Thyroid gland (tissue), 4 donors: ENCODE measurements around the gene LYG2. TPM values are rescaled to one million over a fixed set of nuclear protein-coding genes. Genes with fewer than 3 reads are reported as not detected.
A peak's percentile ranks its signal among the peaks of the same experiment; 100 is the strongest.
"Not testable (repeated sequence)": the region's sequence is repeated elsewhere in the genome, so short reads cannot be mapped to it uniquely, and the experiment has no call there.

Experiments used
- DNase-seq, 2 donors: peaks; one replicate each; pipeline ENCODE4 v3.0.0-alpha.2; 2019
- H3K27ac ChIP-seq, 3 donors: fragments of 200-600 bp; sonication (generic); 1 replicate in 2 of 3; 2 replicates in 1 of 3; pipeline ENCODE4 v1.5.1; 2016 to 2019; ENCODE audit warnings: mild to moderate bottlenecking in 1 of 3, moderate library complexity in 1 of 3
- H3K27me3 ChIP-seq: fragments of 200-600 bp; sonication (generic); one replicate; pipeline ENCODE4 v1.5.1; 2019
- H3K36me3 ChIP-seq, 2 donors: fragments of 200-600 bp; sonication (generic); one replicate each; pipeline ENCODE4 v1.5.1; 2016 to 2019
- H3K4me1 ChIP-seq, 2 donors: fragments of 200-600 bp; sonication (generic); one replicate each; pipeline ENCODE4 v1.5.1; 2017 to 2019
- H3K4me3 ChIP-seq, 3 donors: fragments of 200-600 bp; sonication (generic); replicated peaks in 1 of 3; 1 replicate in 2 of 3; 2 replicates in 1 of 3; pipeline ENCODE4 v1.5.1; 2016; ENCODE audit warnings: mild to moderate bottlenecking in 1 of 3
- H3K9me3 ChIP-seq: fragments of 200-600 bp; sonication (generic); one replicate; pipeline ENCODE4 v1.5.1; 2017
- POLR2A ChIP-seq, 2 donors: fragments of 450-650 bp; IDR thresholded peaks; one replicate each; pipeline ENCODE4 v1.6.1; 2017; ENCODE audit warnings: antibody characterized with exemption in 2 of 2, mild to moderate bottlenecking in 2 of 2, moderate library complexity in 1 of 2
- WGBS, 2 donors: methylation state at CpG; one replicate each; pipeline ENCODE4 v1.1.5; 2017; 5-methylcytosine and 5-hydroxymethylcytosine counted together
- intact Hi-C: fragments of 100-400 bp; cut with DNase I; formaldehyde crosslinking; loops from one replicate; pipeline ENCODE4 v1.15.1; 2023
- total RNA-seq, 4 donors: library from RNA; depleted of rRNA; stranded (reverse); fragments of >200 nt; gene quantifications; one replicate each; pipeline ENCODE4 v1.2.3, GENCODE V29; 2016
- TF ChIP-seq, protein P1 (sequence below), 6 experiments: fragments of 200-600 bp in 3 of 6; fragments of 450-650 bp in 3 of 6; sonication (generic) in 3 of 6; IDR thresholded peaks; one replicate each; pipeline ENCODE4 v1.5.1; 2016 to 2019; ENCODE audit warnings: antibody characterized with exemption in 6 of 6, mild to moderate bottlenecking in 2 of 6, inconsistent platforms in 1 of 6, moderate library complexity in 1 of 6

Gene LYG2, protein sequence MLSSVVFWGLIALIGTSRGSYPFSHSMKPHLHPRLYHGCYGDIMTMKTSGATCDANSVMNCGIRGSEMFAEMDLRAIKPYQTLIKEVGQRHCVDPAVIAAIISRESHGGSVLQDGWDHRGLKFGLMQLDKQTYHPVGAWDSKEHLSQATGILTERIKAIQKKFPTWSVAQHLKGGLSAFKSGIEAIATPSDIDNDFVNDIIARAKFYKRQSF
- total RNA-seq: not detected

DNA sequence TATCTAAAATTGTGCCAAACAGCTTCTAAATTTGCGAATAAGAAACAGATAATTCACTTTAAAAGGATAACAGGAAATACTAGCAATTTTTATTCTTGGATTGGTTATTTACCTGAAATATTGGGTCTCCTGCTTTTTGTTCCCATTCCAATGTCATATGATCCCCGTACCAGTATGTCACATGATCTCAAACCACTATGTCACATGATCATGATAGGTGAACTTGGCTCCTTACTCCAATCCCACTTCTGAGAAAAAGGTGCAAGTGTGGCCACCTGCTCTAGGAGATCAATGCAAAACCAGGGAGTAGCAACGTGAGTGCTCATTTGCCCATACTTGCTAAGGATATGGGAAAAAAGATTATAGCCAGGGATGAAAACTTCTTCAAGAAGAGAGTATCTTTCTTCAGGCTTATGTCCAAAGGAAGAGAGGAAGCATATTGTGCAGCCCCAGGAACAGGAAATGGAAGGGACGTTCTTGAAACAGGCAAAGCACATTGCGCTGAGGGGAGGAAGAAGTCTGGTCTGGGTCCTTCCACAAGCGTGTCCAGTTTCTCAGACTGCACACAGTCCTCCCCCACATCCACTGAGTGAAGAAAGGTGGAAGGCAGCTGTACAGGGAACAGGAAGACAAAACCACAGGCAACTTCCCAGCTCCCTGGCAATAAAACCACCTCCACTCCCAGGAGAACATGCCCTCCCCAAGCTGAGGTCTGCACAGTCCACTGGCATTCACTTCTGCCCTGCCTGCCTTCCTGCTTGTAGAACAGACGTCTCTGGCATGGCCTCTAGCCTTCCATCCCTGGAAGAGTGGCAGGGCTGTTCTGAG, at the start of gene LYG2:
TSS of gene LYG2 (minus strand) at position 176 of the 828 bp plus-strand sequence. CDS start 1,406 bp downstream, outside the sequence.
- 84 to 86% methylated on average over 6 to 7 of the region's 7 CpGs for WGBS, 2 donors
- no peak for DNase-seq
- Histone ChIP-seq H3K4me1 (no peaks in the 10 kb centered on the region), H3K4me3 (no peak within 1 kb of the TSS), H3K27me3 (no peaks in the 10 kb centered on the region), H3K9me3 (no peaks in the 10 kb centered on the region), H3K27ac (no peak within 1 kb of the TSS), H3K36me3 (no peaks in the 10 kb centered on the region)
- TF ChIP-seq, protein P1, sequence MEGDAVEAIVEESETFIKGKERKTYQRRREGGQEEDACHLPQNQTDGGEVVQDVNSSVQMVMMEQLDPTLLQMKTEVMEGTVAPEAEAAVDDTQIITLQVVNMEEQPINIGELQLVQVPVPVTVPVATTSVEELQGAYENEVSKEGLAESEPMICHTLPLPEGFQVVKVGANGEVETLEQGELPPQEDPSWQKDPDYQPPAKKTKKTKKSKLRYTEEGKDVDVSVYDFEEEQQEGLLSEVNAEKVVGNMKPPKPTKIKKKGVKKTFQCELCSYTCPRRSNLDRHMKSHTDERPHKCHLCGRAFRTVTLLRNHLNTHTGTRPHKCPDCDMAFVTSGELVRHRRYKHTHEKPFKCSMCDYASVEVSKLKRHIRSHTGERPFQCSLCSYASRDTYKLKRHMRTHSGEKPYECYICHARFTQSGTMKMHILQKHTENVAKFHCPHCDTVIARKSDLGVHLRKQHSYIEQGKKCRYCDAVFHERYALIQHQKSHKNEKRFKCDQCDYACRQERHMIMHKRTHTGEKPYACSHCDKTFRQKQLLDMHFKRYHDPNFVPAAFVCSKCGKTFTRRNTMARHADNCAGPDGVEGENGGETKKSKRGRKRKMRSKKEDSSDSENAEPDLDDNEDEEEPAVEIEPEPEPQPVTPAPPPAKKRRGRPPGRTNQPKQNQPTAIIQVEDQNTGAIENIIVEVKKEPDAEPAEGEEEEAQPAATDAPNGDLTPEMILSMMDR (IDR thresholded peaks at IDR 0.05): no peak
- TF ChIP-seq POLR2A (IDR thresholded peaks at IDR 0.05): no peak
- intact Hi-C loops: no loop called here

DNA sequence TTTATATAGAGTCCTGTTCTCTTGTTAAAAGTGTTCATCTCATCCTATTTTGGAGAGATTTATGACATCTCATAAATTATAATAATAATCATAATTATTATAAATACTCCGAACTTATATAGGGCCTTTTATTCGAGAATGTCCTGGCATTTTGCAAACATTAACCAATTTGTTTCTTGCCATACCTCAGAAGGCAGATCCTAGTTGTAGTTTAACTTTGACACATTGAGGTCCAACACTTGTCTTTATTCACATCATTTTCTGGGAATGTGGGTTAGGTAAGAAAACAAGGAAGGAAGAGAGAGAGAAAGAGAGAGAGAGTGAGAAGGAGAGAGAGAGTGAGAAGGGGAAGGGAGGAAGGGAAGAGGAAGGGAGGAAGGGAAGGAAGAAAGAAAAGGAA, 45.6 kb upstream of the LYG2 start, which contains the start of gene LYG1:
TSS of gene LYG1 (minus strand) at position 101 of the 400 bp plus-strand sequence. CDS start 5,527 bp downstream, outside the sequence.
- H3K36me3 ChIP-seq, H3K27ac ChIP-seq, DNase-seq, H3K27me3 ChIP-seq, H3K4me1 ChIP-seq, H3K9me3 ChIP-seq, intact Hi-C loops, H3K4me3 ChIP-seq: not testable (repeated sequence)
- 96 to 98% methylated on average over 2 of the region's 2 CpGs for WGBS, 2 donors

DNA sequence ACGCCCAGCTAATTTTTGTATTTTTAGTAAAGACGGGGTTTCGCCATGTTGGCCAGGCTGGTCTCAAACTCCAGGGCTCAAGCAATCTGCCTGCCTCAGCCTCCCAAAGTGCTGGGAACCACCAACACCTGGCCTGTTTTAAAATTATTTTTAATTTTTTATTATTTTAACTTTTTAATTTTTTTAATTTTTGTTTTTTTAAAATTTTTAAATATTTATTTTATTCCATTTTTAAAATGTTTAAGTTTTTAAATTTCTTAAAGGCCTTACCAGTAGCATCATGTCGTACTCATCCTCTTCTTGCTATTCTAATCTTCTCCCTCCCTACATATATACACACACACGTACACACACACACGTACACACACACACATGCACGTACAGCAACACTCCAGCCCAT, 44.1 kb upstream of the LYG2 start:
- Histone ChIP-seq H3K9me3 (no peaks in the 10 kb centered on the region), H3K4me1 (no peaks in the 10 kb centered on the region), H3K36me3 (no peaks in the 10 kb centered on the region), H3K4me3 (no peak overlapping the region), H3K27me3 (no peaks in the 10 kb centered on the region), H3K27ac (no peak overlapping the region)
- no peak for DNase-seq
- WGBS, 2 donors: 98% methylated on average over 7 of the region's 7 CpGs
- intact Hi-C loops: no loop called here
- TF ChIP-seq POLR2A (IDR thresholded peaks at IDR 0.05): no peak
- TF ChIP-seq, protein P1 (IDR thresholded peaks at IDR 0.05): no peak

DNA sequence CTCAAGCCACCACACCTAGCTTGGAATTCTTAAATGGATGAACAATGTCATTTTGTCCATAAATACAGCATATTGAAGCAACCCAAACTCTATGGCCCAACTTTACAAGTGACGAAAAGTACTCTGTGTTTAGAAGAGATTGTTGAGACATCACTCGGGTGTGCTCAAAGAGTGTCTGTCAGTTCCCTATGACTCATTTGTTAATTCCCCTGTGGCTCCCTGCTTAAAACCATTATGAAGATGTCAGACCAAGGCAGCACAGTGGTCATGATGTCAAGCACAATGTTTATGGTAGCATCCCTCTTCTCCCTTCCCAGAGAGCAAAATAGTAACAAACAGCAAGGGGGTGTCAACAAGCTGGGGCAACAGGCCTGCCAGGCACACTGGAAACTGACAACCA, 42.5 kb upstream of the LYG2 start:
- TF ChIP-seq, protein P1 (IDR thresholded peaks at IDR 0.05): no peak
- TF ChIP-seq POLR2A (IDR thresholded peaks at IDR 0.05): no peak

DNA sequence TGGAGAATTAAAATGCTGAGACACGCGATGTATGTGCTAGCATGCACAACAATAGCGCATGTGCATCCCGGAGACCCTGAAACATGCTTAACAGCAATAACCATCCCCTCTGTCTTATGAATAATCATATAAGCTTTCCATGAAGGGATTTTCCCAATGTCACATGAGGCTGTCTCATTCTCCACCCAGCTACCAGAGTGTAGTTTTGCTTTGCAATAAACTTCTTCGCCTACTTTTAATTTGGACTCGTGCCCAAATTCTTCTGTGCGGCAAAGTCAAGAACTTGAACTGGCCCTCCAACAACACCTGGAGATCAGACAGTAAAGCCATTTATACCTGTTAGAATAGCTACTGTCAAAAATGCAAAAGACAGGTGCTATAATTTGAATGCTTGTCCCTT, 30.1 kb upstream of the LYG2 start:
- intact Hi-C loops: no loop called here
- no peaks in the 10 kb centered on the region for H3K27me3 ChIP-seq
- 67% methylated on average over 7 of the region's 7 CpGs for WGBS, 2 donors
- no peak overlapping the region for H3K4me3 ChIP-seq
- no peak for TF ChIP-seq POLR2A (IDR thresholded peaks at IDR 0.05)
- TF ChIP-seq, protein P1 (IDR thresholded peaks at IDR 0.05): no peak
- H3K4me1 ChIP-seq: peaks cover 0 to 8% of the 10 kb centered on the region in 2 donors
- peak; percentile 24 to 32 for DNase-seq
- H3K27ac ChIP-seq: no peak overlapping the region
- H3K36me3 ChIP-seq: no peaks in the 10 kb centered on the region
- no peaks in the 10 kb centered on the region for H3K9me3 ChIP-seq

More for the DNA sequence above, 42.5 kb upstream of the LYG2 start:
- DNase-seq: no peak
- Histone ChIP-seq H3K4me1 (no peaks in the 10 kb centered on the region), H3K36me3 (no peaks in the 10 kb centered on the region), H3K4me3 (no peak overlapping the region), H3K27ac (no peak overlapping the region), H3K9me3 (no peaks in the 10 kb centered on the region), H3K27me3 (no peaks in the 10 kb centered on the region)
- intact Hi-C loops: no loop called here
- WGBS, 2 donors: 93 to 94% methylated on average over 2 of the region's 2 CpGs
